ENCODE results near the gene RTL9.

- TF ChIP-seq, protein P1, sequence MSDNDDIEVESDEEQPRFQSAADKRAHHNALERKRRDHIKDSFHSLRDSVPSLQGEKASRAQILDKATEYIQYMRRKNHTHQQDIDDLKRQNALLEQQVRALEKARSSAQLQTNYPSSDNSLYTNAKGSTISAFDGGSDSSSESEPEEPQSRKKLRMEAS (IDR thresholded peaks at IDR 0.05; ENCODE audit: low read depth) = no peak
- TF ChIP-seq CTCF (IDR thresholded peaks at IDR 0.05) = no peak
- TF ChIP-seq JUND (IDR thresholded peaks at IDR 0.05) = no peak
- no peak for TF ChIP-seq FOXM1 (IDR thresholded peaks at IDR 0.05; ENCODE audit: low read depth)
- no peak for TF ChIP-seq ELF1 (IDR thresholded peaks at IDR 0.05)
- TF ChIP-seq EP300 (IDR thresholded peaks at IDR 0.05; ENCODE audit: borderline replicate concordance in 1 of 2, low read depth in 1 of 2, low read length in 1 of 2) = no peak
- TF ChIP-seq, protein P2, sequence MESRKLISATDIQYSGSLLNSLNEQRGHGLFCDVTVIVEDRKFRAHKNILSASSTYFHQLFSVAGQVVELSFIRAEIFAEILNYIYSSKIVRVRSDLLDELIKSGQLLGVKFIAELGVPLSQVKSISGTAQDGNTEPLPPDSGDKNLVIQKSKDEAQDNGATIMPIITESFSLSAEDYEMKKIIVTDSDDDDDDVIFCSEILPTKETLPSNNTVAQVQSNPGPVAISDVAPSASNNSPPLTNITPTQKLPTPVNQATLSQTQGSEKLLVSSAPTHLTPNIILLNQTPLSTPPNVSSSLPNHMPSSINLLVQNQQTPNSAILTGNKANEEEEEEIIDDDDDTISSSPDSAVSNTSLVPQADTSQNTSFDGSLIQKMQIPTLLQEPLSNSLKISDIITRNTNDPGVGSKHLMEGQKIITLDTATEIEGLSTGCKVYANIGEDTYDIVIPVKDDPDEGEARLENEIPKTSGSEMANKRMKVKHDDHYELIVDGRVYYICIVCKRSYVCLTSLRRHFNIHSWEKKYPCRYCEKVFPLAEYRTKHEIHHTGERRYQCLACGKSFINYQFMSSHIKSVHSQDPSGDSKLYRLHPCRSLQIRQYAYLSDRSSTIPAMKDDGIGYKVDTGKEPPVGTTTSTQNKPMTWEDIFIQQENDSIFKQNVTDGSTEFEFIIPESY (IDR thresholded peaks at IDR 0.05; ENCODE audit: borderline replicate concordance, low read depth) = no peak
- no peak for TF ChIP-seq TCF12 (IDR thresholded peaks at IDR 0.05)
- TF ChIP-seq MEF2A (IDR thresholded peaks at IDR 0.05; ENCODE audit: borderline replicate concordance, low read depth) = no peak
- TF ChIP-seq TAF1 (IDR thresholded peaks at IDR 0.05; ENCODE audit: borderline replicate concordance, low read depth, low read length) = no peak
- TF ChIP-seq EZH2phosphoT487 (IDR thresholded peaks at IDR 0.05; ENCODE audit: borderline replicate concordance, low read depth) = no peak
- TF ChIP-seq RCOR1 (IDR thresholded peaks at IDR 0.05; ENCODE audit: low read length) = no peak
- TF ChIP-seq MXI1 (IDR thresholded peaks at IDR 0.05; ENCODE audit: low read depth, low read length) = no peak
These were observed 44.2 kb downstream of the RTL9 start for GRCh38 chrX:110402850-110403221.

Measured in SK-N-SH (cell line).